NCI-H524 treated with DMSO at 0.1 percent for 48 hours (cell line): ENCODE measurements around the gene NUP107.
"Not testable (repeated sequence)": the region's sequence is repeated elsewhere in the genome, so short reads cannot be mapped to it uniquely, and the experiment has no call there.

Source experiments
- DNase-seq: peaks from one replicate; lab custom pipeline; 2025; lab: John Stamatoyannopoulos, UW

Gene NUP107

DNA sequence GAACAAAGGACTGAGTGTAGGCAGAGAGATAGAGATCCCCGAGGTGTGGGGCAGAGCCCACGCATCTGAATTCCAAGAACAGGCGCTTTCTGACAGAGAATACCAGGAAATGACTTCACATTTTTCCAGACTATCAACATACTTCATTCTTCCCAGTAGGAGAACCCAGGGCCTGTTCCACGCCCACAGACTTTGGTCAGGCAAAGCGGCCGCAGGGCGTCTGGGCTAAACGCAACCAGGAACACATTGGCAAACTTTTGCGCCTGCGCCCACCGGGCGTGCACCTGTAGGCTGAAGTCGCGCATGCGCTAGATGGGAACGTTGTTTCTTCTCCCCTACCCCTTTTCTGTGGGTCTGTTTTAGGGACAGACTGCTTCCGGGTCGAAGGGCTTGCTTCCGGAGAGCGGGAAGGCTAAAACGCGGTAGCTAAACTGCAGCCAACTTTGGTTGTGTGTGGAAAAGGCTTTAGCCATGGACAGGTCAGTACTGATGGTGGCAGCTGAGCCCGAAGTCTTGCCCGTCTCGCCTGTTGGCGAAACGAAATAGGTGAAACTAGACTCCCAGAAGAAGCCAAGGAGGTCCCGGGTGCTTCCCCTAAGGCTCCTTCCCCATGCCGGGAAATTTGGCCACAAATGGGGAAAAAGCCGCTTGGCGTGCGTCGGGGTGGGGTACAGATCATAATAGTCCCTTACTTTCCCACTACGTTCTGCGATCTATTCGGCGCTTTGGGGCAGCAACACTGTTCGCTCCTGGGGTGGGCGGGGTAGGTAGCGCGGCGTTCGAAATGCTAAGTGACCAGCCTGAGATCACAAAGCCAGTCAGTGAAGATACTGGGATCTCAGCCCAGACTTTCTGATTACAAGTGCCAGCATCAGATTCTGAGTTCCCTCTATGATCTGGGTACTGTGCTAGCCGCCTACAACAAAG, at the start of gene NUP107:
Gene NUP107 (plus strand): TSS at position 384 of the 927 bp plus-strand sequence. CDS start 88 bp downstream, at position 472.
- peak; percentile 66 for DNase-seq

DNA sequence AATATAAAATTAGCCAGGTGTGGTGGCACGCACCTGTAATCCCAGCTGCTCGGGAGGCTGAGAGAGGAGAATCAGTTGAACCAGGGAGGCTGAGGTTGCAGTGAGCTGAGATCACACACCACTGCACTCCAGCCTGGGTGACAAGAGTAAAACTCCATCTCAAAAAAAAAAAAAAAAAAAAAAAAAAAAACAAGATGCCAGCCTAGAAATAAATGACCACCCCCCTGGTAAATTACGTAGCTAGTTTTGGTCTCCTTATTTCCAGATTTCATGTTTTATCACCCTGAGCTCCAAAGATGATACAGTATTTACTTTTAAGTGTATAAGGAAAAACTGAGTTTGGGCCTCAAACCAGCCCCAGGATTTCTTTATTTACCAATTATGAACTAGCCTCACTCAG, 49.3 kb upstream of the NUP107 start:
- DNase-seq: not testable (repeated sequence)

DNA sequence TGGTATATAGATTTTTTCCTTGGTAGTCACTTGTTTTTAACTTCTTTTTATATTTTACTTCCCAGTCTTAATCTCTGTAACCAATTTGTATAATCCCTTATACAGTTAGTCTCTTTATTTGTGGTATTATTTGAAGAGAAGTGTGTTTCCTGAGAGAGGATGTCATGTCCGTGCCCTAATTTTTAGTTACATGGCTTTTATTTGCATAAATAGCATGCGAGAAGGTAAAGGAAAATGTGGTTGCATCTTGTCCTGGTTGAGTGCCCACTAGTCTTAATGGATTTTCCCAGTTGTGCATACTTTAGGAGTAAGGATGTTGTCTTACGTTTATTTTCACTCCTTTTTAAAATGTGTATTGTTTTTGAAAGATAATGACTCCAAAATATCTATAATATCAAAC, 48.6 kb upstream of the NUP107 start:
- DNase-seq: no peak

DNA sequence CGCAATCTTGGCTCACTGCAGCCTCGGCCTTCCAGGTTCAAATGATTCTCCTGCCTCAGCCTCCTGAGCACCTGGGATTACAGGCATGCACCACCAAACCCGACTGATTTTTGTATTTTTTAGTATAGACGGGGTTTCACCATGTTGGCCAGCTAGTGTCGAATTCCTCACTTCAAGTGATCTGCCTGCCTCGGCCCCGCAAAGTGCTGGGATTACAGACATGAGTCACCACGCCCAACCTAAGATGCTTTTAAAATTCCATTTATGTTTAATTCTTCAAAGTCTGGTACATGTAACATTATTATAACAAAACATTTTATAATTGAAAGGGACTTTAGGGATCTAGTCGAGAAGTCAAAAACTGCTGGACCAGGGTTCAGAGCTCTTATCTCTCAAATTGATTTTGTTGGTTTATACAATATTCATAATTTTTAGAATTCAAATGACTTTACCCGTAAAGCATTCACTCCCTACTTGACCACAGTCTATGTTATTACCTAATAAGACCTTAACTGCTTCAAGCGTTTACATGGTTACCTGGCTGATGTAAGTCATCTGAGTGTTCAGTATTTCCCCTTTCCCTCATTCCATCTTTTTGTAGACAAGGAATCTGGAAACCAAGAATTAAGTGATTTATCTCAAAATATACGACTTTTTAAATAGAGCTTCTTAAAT, 47.9 kb upstream of the NUP107 start:
- no peak for DNase-seq

DNA sequence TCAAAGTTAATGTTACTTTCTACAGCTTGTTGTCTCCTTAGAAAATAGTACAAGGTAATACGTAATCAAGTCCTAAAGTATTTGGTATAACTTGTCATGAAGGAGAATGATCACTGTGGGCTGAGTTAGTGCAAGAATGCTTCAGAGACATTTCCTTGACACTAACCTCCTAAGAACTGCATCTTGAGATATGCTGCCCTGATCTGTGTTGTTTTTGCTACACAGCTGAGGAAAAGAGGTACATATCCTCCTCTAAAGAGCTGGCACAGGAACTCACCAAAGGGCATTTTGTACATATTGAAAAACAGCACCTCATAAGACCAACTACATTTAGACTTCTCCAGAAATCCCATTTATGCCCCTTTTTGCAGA, 47.4 kb upstream of the NUP107 start:
- no peak for DNase-seq

DNA sequence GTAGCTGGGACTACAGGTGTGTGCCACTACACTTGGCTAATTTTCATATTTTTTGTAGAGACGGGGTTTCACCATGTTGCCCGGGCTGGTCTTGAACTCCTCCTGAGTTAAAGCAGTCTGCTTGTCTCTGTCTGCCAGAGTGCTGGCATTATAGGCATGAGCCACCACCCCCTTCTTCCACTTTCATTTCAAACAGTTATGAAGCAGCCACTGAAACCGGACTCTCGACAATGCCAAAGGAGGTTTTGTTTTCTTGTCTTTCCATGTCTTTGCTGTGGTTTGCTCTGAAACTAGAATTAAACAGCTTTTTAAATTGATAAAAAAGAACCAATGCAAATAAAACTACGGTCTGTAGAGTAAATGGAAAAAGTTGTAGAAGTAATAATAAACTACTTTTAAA, 45.6 kb upstream of the NUP107 start:
- DNase-seq: no peak

DNA sequence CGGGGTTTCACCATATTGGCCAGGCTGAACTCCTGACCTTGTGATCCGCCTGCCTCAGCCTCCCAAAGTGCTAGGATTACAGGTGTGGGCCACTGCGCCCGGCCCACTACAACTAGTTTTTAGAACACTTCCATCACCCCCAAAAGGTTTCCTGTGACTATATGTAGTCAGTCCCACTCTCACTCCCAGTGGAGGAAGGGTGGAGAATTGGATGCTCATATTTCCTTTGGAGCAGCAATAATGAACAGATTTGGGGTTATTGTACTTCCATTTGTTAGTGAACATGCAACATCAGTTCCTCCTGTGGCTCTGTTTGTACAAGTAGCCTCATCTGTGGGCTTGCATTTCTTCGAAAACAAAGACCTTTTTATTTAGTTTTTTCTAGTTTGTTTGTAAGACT, 40.3 kb upstream of the NUP107 start:
- DNase-seq: no peak

DNA sequence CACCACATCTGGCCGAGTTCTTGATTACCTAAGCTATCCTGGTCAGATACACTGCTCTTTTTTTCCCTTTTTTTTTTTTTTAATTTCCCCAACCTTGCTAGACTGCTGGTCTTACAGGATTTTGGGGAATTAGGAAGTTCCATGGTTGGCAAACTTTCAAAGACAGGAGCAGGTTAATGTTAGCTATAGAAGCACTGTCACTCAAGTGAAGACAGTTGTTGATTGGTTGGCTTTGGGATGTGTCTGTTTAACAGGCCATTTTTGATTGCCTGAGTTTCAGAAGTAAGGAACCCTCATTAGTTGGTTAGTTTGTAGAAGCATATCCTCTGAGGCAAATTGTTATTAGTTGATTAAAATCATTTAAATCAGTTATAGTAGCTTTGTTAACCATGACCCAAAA, 39.3 kb upstream of the NUP107 start:
- no peak for DNase-seq

DNA sequence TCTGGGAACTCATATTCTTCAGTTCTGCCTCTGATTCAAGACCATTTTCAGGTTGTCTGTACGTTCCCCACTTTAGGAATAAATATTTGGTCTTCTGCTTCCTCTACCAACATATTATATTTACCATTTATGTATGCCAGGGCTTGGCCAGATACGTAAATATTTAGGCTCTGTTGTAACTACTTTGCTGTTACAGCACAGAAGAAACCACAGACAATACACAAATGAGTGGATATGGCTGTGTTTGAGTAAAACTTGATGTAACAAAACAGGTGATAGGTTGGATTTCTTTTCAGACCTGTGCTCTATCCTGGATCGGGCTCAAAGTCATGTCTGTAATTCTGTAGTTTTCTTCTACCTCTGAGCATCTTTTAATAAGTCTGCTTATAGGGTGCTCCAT, 38.6 kb upstream of the NUP107 start:
- DNase-seq: no peak

DNA sequence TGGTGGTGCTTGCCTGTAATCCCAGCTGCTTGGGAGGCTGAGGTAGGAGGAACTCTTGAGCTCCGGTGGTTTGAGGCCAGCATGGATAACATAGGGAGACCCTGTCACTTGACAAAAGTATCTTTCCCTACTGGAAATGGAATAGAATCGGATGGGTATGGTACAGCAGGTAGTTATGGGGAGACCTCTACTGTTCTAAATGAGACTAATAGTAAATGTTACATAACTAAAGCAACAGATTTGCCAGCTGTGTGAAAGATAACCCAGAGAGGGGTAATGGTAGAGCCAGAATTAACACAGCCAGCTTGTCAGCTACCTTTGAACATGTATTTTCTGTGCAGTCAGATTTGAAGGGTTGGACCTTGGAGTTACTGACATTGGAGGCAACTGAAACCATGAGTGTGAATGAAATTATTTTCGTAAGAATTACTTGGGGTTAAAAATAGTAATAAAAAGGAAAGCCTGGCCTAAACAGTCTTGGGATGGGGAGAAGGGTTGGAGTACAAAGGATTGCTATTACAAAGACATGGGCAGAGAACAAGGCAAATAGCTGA, 21.7 kb upstream of the NUP107 start:
- DNase-seq: no peak

DNA sequence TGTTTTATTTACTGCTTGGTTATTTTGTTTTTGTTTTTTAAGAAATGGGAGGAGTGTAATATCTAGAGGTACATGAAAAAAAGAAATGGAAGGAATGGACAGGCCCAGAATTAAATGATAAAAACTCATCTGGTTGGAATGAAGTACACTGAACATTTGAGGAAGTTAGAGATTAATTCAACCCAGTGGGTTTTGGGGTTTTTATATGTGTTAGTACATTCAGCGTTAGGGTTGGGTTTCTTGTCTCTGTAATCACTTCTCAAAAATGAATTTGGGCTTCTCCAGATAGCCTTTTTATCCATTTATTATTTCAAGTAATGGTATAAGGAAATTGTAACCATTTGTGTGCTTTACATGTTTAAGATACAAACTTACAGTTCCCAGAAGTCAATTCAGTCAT, 19.5 kb upstream of the NUP107 start:
- DNase-seq: no peak

DNA sequence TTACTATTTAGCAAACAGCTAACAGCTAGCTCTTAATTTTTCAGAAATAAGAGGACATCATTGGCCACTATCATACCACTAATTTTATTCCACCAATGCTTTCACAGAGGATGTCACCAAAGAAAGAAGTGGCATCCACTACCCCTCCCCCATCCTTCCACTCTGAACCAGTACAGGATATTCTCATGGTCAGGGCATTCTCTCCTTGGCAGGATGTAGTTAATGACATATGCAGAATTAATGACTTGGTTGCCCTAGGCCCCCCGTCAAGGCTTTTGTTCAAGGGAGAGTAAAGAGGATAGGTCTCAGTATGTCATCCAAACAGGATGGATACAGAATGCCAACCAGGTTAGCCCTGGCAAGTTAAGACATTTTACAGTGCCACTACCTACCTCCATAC, 18.9 kb upstream of the NUP107 start:
- DNase-seq: no peak

DNA sequence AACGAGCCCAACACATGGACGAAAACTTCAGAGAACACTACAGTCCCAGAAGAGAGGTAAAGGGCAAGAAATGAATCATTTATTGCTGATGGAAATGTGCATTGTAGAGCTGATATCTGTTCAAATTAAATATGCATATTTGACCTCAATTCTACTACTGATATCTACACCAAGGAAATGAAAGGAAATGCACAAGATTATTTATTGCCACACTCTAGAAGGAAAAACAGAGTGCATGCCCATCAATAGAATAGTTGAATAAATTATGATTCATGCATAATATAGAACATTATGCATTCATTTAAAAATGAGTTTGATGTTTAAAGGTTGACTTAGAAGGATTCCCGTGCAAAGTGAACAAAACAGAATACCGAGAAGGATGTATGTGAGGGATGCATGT, 15.6 kb upstream of the NUP107 start:
- no peak for DNase-seq

DNA sequence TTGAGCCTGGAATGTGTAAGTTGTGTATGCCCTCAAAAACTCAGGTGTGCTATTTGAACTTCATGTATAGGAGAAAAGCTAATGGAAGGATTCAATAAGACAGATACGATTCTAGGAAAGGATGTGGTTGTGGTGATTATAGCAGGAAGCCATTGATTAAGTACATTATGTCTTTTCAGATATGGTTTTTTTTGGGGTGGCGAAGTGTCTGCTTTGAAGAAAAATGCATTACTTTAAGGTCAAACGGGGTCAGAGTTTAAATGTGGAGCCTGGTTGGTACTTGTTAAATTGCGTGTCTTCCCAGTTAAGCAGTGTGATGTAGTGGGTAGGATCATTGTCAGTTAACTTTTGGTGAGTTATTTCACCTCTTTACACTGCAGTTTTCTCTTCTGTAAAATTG, 13.0 kb upstream of the NUP107 start:
- DNase-seq: no peak

DNA sequence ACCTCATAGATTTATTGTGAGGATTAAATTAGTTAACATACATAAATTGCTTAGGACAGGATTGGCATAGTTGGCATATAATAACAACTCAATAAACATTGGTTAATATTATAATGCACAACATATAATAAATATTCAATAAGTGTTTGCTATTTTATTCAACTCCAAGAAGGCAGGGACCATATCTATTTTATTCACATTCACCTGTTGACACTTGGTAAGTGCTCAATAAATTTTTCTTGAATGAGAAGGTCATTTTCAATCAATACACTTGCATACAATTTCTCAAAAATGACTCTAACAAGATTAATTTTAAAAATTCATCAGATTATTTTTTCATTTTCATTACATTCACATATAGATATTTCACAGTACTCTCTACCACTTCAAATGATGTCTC, 12.4 kb upstream of the NUP107 start:
- DNase-seq: no peak

DNA sequence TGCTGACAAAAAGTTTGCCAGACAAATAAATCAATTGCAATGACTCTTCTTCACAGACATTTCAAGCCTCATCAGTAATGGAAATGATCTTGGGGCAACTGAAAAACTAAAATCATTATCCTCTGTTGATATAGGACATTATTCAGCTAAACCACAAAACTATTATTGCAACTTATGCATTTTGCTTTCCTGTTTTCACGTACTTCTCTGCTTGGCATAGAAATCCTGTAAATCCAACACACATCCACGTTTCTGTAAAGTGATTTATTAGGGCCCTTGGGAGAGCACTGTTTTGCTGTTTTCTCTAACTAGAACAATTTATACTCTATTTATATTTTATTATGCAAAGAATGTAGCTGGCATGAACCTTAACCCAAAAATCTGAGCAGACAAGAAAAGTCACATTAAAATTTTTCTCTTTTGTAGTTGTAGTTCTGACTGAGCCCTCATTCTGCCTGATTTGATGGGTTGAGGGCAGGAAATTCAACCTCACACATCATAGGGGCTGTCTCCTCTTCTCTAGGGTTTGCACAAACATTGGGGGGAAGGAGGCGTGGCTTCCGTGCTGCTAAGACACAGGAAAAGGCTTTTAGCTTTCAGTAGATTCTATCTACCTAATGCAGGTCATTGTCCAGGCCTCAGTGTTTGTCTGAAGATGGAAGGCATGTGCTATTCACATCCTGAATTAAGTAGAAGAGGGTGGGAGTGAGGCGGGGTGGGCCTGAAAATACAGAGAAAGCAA, 11.5 kb upstream of the NUP107 start:
- no peak for DNase-seq

DNA sequence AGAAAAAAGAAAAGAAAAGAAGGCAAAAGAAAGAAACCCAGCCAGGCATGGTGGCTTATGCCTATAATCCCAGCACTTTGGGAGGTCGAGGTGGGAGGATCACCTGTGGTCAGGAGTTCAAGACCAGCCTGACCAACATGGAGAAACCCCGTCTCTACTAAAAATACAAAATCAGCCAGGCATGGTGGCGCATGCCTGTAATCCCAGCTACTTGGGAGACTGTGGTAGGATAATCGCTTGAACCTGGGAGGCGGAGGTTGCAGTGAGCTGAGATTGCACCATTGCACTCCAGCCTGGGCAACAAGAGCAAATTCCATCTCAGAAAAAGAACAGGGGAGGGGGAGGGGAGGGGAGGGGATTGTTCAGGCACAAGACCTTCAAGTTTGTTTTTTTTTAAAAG, 9.9 kb upstream of the NUP107 start:
- not testable (repeated sequence) for DNase-seq

DNA sequence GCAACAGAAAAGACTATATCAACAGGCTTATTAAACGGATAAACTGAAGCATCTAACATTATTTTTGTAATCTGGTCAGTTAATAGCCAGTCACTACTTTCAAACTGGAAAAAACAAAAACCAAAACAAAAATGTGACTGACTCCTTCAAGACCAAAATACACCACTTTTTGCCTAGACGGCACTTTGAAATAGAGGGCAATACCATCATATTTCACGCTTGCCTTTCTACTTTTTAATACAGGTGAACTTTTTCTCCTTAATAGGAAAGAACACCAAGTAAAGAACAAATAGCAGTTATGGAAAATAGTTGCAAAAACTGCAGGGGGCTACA, 550 bp upstream of the NUP107 start:
- no peak for DNase-seq

DNA sequence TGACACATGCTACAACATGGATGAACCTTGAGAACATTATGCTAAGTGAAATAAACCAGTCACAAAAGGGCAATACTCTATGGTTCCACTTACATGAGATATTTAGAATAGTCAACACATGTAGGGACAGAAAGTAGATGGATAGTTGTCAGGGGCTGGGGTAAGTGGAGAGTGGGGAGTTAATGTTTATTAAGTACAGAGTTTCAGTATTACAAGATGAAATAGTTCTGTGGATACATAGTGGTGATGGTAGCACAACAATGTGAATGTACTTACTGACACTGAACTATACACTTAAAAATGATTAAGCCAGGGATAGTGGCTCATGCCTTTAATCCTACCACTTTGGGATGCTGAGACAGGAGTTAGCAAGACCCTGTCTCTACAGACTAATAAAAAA, 8.7 kb downstream of the NUP107 start:
- DNase-seq: no peak

DNA sequence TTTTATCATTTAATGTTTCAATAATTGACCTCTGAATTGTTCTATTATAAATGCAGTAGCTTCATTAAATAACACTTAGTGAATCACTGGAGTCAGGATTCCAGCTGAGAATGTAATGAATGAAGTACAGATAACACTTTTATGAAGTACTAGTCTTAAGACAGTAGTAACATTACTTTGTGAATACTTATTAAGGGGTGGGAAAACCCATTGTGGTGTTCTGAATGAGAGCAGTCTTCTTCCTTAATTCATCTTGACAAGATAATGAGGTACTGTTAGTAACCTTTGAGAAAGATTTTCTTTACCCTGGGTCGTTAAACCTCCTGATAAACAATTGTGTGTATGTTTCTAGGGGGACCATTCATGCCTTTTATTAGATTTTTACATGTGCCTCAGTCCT, 12.7 kb downstream of the NUP107 start:
- no peak for DNase-seq

DNA sequence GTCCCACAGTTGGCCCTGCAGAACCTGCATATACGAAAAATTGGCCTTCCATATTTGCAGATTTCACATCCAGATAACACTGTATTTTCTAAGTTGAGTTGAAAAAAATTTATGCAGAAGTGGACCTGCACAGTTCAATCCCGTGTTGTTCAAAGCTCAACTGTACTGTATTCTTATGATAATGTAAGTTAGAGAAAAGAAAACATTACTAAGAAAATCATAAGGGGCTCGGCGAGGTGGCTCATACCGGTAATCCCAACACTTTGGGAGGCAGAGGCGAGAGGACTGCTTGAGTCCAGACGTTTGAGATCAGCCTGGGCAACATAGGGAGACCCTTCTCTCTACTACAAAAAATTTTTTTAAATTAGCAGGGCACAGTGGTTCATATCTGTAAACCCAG, 41.0 kb downstream of the NUP107 start:
- DNase-seq: no peak

DNA sequence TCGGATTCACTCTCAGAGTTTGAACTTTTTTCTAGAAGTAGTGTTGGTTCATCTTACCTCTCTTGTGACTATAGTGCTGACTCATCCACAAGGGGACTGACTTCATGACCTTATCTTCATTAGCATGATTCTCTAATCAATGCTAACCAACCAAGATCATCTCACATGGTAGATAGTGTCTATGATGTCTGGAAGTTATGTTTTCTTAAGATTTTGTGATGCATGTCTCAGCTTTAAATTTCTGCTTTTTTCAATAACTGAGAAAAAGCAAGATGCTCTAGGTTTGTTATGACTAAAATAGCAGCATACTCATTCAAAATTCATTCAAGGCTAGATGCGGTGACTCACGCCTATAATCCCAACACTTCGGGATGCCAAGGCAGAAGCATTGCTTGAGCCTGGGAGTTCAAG, 46.9 kb downstream of the NUP107 start:
- no peak for DNase-seq

DNA sequence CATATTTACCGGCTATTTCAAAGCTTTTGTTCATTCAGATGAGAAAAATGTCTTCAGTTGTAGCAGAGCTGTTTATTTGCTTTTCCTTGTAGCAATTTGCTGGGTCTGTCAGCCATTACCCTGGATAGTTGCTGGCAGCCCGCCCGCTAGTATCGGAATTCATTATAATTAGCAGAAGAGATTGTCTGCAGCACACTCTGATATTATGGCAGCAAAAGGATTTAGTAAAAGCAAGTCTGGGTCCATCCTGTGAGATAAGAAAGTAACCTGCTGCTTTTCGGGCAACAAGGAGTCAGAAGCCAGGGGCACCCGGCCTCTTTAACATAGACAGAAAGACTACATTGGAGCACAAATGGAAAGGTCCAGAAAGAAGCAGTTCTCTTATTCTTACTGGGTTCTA, 53.1 kb downstream of the NUP107 start:
- no peak for DNase-seq
